ENCODE results near the gene EID1. TPM values are rescaled to one million over a fixed set of nuclear protein-coding genes. Genes with fewer than 3 reads are reported as not detected.
"Not testable (repeated sequence)": the region's sequence is repeated elsewhere in the genome, so short reads cannot be mapped to it uniquely, and the experiment has no call there.

EID1 gene
- polyA plus RNA-seq, 1 of the 3 experiments (the other 2 are of a cell fraction) = 228 TPM

GRCh38 chr15:48904758-48905157, 26.8 kb downstream of the EID1 start (continued):
- TF ChIP-seq, protein P1, sequence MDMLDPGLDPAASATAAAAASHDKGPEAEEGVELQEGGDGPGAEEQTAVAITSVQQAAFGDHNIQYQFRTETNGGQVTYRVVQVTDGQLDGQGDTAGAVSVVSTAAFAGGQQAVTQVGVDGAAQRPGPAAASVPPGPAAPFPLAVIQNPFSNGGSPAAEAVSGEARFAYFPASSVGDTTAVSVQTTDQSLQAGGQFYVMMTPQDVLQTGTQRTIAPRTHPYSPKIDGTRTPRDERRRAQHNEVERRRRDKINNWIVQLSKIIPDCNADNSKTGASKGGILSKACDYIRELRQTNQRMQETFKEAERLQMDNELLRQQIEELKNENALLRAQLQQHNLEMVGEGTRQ (IDR thresholded peaks at IDR 0.05; ENCODE audit: borderline replicate concordance, low read depth, low read length) = no peak
- no peak for TF ChIP-seq GATA2 (CRISPR knock-in tag; IDR thresholded peaks at IDR 0.05)
- TF ChIP-seq GABPA (IDR thresholded peaks at IDR 0.05; ENCODE audit: low read depth) = no peak

DNA sequence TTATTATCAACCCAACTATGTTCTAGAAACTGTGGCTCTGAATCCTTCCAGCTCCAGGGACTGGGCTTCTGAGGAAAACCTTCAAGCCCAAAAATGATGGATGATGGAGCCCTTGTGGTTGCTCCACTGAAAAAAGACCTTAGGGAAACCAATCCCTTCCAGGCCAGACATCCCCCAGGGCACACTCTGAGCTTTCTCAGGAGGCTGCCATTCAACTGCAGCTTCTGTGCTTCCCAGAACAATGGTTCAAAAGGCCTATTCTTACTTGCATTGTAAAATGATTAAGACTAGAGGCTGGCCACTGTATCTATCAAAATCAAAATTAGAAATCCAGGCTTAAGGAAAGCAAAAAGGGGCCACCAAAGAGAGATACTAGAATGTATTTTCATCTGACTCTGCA, 27.3 kb downstream of the EID1 start:
- Histone ChIP-seq H2AFZ (ENCODE audit: low read depth) (no peak overlapping the region), H3K27me3 (ENCODE audit: insufficient read depth) (no peaks in the 10 kb centered on the region), H4K20me1 (ENCODE audit: insufficient read depth) (no peaks in the 10 kb centered on the region), H3K9me3 (no peaks in the 10 kb centered on the region), H3K36me3 (replicated peaks in 1 of 2; ENCODE audit: control insufficient read depth in 1 of 2, insufficient read depth in 2 of 2, low read length in 1 of 2) (no peaks in the 10 kb centered on the region), H3K4me2 (no peak overlapping the region), H3F3A (replicated peaks; ENCODE audit: insufficient read depth) (no peaks in the 10 kb centered on the region), H3K9ac (no peak overlapping the region), H3K4me3 (ENCODE audit: low read depth in 2 of 2, low read length in 1 of 2) (no peak overlapping the region), H3K27ac (ENCODE audit: low read depth in 2 of 2, low read length in 1 of 2) (no peak overlapping the region), H3K9me2 (no peaks in the 10 kb centered on the region), H3K79me2 (ENCODE audit: insufficient read depth) (no peaks in the 10 kb centered on the region), H3K4me1 (ENCODE audit: control insufficient read depth in 1 of 2, insufficient read depth in 2 of 2, low read depth in 1 of 2, low read length in 1 of 2) (no peaks in the 10 kb centered on the region)
- CTCF ChIA-PET = interaction anchor here (1.2 to 2.1 kb wide), 3 partner anchors 11 to 70 kb away, joined by 3 to 7 read pairs (median 6); no protein-coding TSS in a partner anchor
- no peak for DNase-seq
- POLR2A ChIA-PET = no interaction called here
- no peak for TF ChIP-seq EP300 (IDR thresholded peaks at IDR 0.05; ENCODE audit: borderline replicate concordance in 1 of 2, low read depth in 1 of 2, low read length in 1 of 2)
- no peak for TF ChIP-seq TEAD4 (IDR thresholded peaks at IDR 0.05; ENCODE audit: borderline replicate concordance, insufficient read depth)

- Histone ChIP-seq H3K79me2 (ENCODE audit: insufficient read depth) (no peaks in the 10 kb centered on the region), H3K4me1 (ENCODE audit: control insufficient read depth in 1 of 2, insufficient read depth in 2 of 2, low read depth in 1 of 2, low read length in 1 of 2) (no peaks in the 10 kb centered on the region), H4K20me1 (ENCODE audit: insufficient read depth) (no peaks in the 10 kb centered on the region), H3K36me3 (replicated peaks in 1 of 2; ENCODE audit: control insufficient read depth in 1 of 2, insufficient read depth in 2 of 2, low read length in 1 of 2) (no peaks in the 10 kb centered on the region), H3K27me3 (ENCODE audit: insufficient read depth) (no peaks in the 10 kb centered on the region), H3K4me3 (ENCODE audit: low read depth in 2 of 2, low read length in 1 of 2) (no peak overlapping the region), H3F3A (replicated peaks; ENCODE audit: insufficient read depth) (no peaks in the 10 kb centered on the region), H3K9me3 (no peaks in the 10 kb centered on the region), H3K27ac (ENCODE audit: low read depth in 2 of 2, low read length in 1 of 2) (no peak overlapping the region), H2AFZ (ENCODE audit: low read depth) (no peak overlapping the region), H3K9me2 (no peaks in the 10 kb centered on the region), H3K9ac (no peak overlapping the region), H3K4me2 (no peak overlapping the region)
- 69% methylated on average over 1 of the region's 1 CpG for WGBS (ENCODE audit: low lambda C conversion rate)
- ChIA-PET POLR2A (interaction anchor here (0.6 kb wide), 1 partner anchor 11 kb away, joined by 3 read pairs; no protein-coding TSS in a partner anchor), CTCF (interaction anchor here (0.6 to 2.1 kb wide), 5 partner anchors 10 to 70 kb away, joined by 3 to 7 read pairs (median 6); no protein-coding TSS in a partner anchor)
- TF ChIP-seq FOXM1 (IDR thresholded peaks at IDR 0.05; ENCODE audit: low read depth) = no peak
- TF ChIP-seq, protein P2, sequence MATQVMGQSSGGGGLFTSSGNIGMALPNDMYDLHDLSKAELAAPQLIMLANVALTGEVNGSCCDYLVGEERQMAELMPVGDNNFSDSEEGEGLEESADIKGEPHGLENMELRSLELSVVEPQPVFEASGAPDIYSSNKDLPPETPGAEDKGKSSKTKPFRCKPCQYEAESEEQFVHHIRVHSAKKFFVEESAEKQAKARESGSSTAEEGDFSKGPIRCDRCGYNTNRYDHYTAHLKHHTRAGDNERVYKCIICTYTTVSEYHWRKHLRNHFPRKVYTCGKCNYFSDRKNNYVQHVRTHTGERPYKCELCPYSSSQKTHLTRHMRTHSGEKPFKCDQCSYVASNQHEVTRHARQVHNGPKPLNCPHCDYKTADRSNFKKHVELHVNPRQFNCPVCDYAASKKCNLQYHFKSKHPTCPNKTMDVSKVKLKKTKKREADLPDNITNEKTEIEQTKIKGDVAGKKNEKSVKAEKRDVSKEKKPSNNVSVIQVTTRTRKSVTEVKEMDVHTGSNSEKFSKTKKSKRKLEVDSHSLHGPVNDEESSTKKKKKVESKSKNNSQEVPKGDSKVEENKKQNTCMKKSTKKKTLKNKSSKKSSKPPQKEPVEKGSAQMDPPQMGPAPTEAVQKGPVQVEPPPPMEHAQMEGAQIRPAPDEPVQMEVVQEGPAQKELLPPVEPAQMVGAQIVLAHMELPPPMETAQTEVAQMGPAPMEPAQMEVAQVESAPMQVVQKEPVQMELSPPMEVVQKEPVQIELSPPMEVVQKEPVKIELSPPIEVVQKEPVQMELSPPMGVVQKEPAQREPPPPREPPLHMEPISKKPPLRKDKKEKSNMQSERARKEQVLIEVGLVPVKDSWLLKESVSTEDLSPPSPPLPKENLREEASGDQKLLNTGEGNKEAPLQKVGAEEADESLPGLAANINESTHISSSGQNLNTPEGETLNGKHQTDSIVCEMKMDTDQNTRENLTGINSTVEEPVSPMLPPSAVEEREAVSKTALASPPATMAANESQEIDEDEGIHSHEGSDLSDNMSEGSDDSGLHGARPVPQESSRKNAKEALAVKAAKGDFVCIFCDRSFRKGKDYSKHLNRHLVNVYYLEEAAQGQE (IDR thresholded peaks at IDR 0.05; ENCODE audit: low read depth, low read length) = no peak
- TF ChIP-seq POLR2AphosphoS5 (IDR thresholded peaks at IDR 0.05; ENCODE audit: low read depth, low read length) = no peak
- no peak for TF ChIP-seq CHD2 (IDR thresholded peaks at IDR 0.05; ENCODE audit: low read length, partially characterized antibody)
- TF ChIP-seq YY1 (IDR thresholded peaks at IDR 0.05; ENCODE audit: low read depth) = no peak
- TF ChIP-seq TEAD4 (IDR thresholded peaks at IDR 0.05; ENCODE audit: borderline replicate concordance, insufficient read depth) = no peak
- TF ChIP-seq, protein P3, sequence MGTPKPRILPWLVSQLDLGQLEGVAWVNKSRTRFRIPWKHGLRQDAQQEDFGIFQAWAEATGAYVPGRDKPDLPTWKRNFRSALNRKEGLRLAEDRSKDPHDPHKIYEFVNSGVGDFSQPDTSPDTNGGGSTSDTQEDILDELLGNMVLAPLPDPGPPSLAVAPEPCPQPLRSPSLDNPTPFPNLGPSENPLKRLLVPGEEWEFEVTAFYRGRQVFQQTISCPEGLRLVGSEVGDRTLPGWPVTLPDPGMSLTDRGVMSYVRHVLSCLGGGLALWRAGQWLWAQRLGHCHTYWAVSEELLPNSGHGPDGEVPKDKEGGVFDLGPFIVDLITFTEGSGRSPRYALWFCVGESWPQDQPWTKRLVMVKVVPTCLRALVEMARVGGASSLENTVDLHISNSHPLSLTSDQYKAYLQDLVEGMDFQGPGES (IDR thresholded peaks at IDR 0.05; ENCODE audit: low read depth, low read length) = no peak
- DNase-seq = no peak
These were observed 27.9 kb downstream of the EID1 start for GRCh38 chr15:48905847-48906246.

GRCh38 chr15:48909313-48909712, 31.4 kb downstream of the EID1 start:
- H3K4me3 ChIP-seq (ENCODE audit: low read depth in 2 of 2, low read length in 1 of 2); DNase-seq; H3K4me1 ChIP-seq (ENCODE audit: control insufficient read depth in 1 of 2, insufficient read depth in 2 of 2, low read depth in 1 of 2, low read length in 1 of 2); H2AFZ ChIP-seq (ENCODE audit: low read depth); H4K20me1 ChIP-seq (ENCODE audit: insufficient read depth); H3K9me3 ChIP-seq; H3K27ac ChIP-seq (ENCODE audit: low read depth in 2 of 2, low read length in 1 of 2); H3K79me2 ChIP-seq (ENCODE audit: insufficient read depth); H3F3A ChIP-seq (replicated peaks; ENCODE audit: insufficient read depth); H3K4me2 ChIP-seq; H3K36me3 ChIP-seq (replicated peaks in 1 of 2; ENCODE audit: control insufficient read depth in 1 of 2, insufficient read depth in 2 of 2, low read length in 1 of 2); H3K9ac ChIP-seq; H3K27me3 ChIP-seq (ENCODE audit: insufficient read depth); CTCF ChIA-PET; H3K9me2 ChIP-seq; POLR2A ChIA-PET: not testable (repeated sequence)
- whole genome bisulfite sequencing (ENCODE audit: low lambda C conversion rate) = 45% methylated on average over 2 of the region's 2 CpGs
